A204.1 (cell line): ENCODE results near the gene VPS37C.
"Not testable (repeated sequence)": the region's sequence is repeated elsewhere in the genome, so short reads cannot be mapped to it uniquely, and the experiment has no call there.

Experiments
- FAIRE-seq: peaks from 2 replicates; lab custom pipeline; 2012; peaks lifted over from hg19 to GRCh38; lab: Jason Lieb, UNC

VPS37C gene

DNA sequence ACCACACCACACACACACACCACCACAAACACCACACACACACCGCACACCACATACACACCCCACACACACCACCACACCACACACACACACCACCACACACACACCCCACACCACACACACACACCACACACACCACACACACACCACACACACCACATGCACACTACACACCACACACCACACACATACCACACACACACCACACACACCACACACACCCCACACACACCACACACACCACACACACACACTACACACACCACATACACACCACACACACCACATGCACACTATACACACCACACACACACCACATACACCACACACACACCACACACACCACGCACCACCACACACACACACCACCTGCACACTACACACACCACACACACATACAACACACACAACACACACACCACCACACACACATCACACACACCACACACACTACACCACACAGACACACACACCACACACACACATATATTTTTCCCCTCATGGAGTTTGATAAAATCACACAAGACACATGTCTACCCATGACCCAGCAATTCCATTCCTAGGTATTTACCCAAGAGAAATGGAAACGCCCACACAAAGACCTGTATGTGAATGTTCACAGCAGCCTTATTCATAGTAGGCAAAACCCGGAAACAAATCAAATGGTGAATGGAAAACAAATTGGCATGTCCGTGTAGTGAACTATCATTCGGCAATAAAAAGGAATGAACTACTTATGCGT lies 44.6 kb downstream of the VPS37C start:
- FAIRE-seq, result no peak

DNA sequence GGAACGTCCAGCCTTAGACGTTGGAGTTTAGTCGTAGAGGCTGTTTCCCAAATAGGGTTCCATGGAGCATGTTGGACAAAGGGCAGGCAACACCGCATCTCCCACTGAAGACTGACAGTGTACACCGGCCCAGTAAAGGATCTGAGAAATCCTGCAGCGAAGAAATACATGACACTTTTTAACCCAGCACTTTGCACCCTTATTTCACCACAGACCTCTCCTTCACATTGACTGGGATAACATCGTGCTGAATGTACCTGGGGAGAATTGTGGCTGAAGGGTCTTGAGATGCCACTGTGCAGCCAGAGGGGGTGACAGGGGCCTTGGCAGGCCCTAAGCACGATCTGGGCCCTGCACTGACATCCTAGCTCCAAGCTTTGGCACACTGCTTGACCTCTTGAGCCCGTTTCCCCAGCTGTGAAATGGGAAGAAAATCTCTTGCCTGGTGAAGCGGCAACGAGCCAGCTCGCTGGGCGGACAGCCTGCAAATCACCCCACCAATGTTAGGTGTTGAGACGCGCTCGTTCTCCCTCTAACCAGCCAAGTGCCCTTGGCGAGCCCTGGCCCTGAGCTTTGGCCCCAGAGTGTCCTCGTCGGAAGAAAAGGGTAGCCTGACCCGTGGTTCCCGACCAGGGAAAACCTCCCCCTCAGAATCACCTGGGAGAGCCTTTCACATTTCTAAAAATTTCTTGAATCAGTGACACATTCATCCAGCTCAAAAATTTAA lies 45.6 kb downstream of the VPS37C start:
- no peak for FAIRE-seq

DNA sequence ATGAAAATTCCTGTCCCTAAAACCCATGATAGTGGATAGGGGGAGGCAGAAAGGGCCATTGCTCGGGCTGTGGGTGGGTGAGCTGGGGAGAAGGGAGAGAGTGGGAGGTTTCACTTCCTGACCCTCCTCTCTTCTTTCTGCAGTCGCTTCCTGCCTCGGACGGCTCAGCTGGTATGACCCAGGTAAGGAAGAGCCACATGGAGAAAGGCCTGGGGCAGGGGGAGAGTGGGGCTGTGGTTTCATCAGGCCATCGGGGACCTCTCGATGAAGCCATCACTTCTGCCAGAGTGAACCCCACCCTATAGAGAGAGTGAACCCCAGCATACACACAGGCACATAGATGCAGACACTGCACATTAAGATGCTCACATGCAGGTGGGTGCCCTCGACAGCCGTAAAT lies 46.3 kb downstream of the VPS37C start:
- no peak for FAIRE-seq

- FAIRE-seq, result no peak
Measured at GRCh38 chr11:61113201-61113600, 48.0 kb downstream of the VPS37C start.

- FAIRE-seq, result no peak
Measured at GRCh38 chr11:61112575-61112974, 48.7 kb downstream of the VPS37C start.

GRCh38 chr11:61111786-61112517 lies 49.3 kb downstream of the VPS37C start:
- FAIRE-seq, result no peak

GRCh38 chr11:61111050-61111435 lies 50.2 kb downstream of the VPS37C start:
- FAIRE-seq, result no peak

DNA sequence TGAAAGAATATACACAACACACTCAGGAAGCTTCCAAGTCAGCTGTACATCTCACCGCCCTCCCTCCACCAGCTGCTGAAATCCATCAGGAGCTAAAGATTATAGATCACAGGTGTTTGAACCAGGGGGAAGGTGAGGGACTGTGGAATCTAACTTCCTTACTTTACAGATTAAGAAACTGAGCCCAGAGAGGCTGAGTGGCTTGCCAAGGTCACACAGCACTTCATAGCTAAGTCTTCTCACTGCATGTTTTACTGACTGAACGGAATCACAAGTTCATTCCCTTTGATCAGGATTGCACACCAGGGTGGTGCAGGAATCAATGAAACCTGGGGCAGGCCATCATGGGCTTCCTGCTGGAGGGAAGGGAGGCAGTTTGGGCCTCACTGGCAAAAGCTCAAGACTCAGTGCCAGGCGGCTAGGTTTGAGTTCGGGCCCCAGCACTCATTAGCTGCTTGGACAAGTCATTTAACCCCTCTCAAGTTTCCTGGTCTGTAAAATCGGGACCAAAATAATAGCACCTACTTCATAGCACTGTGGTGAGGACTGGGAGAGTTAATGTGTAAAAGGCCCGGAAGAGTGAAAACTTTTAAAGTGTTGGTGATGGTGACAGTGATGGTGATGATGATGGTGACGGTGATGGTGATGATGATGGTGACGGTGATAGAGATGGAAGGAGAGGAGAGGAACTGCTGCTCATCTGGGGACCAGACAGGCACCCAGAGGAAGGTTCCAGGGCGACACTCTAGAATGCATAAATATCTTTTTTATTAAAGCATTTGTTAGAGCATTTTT lies 50.8 kb downstream of the VPS37C start:
- no peak for FAIRE-seq

DNA sequence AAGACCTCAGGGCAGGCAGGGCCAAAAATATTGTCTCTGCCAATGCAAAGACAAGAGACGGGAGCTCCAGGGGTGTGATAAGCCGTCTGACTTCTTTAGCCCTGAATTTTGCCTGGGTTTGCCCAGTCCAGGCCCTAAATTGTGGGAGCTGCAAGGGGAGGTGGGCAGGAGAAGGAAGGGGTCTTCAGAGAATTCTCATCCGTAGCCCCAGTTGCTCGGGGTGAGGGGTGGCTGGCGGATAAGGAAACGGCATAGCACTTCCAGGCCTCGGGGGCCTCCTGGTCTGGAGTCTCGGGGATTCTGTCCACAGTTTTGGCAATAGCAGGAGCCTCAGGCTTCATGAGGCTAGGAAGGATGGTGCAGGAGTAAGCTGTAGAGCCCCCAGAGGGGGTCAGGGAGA lies 51.6 kb downstream of the VPS37C start:
- FAIRE-seq, result no peak

DNA sequence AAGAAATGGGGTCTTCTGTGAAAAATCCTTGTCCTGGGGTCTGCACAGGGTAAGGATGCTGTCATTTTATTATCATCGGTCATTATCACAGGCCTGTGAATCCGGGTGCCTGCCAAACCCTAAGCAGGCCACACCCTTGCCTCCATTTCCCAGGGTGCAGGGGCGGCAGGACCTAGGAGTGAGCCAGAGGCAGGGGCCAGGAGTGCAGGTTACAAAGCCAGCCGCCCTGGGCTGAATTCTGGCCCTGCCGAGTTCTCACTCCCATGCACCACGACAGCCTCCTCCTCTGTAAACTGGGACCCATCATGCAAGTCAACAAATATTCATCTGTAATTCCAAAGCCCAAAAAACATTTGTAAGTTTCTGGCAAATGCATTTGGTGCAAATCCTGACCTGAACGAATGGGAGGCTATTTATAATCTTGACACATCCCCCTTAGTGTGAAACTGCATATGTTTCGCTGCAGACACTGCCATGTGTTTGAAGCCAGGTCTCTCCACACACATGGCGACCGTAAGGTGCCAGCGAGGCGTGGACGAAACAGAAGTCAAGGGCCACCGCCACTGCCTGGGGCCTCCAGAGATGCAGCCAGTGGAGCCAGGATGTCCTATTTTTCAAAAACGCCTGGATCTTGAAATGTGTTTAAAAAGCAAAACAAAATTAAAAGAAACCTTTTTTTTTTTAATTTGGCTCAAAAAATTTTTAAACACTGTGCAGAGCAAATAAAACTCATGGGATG lies 52.2 kb downstream of the VPS37C start:
- FAIRE-seq, result no peak

GRCh38 chr11:61107888-61108287 lies 53.3 kb downstream of the VPS37C start:
- no peak for FAIRE-seq

DNA sequence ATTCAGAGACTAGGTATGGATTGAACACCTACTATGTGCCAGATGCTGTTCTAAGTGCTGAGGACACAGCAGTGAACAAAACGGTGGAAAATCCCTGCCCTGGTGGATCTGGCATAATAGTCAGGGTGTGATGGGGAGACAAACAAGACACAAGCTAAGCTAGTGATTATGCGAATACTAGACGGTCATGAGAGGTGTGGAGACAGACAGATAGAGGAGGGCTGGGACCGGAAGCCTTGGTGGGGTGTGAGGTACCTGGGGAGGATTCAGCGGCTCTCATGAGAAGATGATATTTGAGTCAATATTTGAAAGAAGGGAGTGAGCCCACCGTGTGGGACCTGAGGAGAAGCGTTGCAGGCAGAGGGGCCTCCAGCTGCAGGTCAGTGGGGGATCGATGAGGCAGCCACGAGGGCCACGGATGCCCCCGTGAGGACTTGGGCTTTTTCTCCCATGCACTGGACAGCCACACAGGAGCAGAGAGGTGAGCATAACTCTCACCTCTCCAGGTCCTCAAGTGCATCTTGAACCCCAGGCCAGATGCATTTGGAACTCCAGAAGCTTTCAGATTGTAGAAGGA lies 54.2 kb downstream of the VPS37C start:
- no peak for FAIRE-seq

GRCh38 chr11:61106296-61106695 lies 54.9 kb downstream of the VPS37C start:
- FAIRE-seq, result no peak

GRCh38 chr11:61104963-61105362 lies 56.3 kb downstream of the VPS37C start:
- FAIRE-seq, result no peak

- no peak for FAIRE-seq
Measured at GRCh38 chr11:61103851-61104423, 57.3 kb downstream of the VPS37C start.

GRCh38 chr11:61102667-61103571 lies 58.3 kb downstream of the VPS37C start:
- FAIRE-seq, result no peak

GRCh38 chr11:61098778-61099177 lies 62.4 kb downstream of the VPS37C start:
- FAIRE-seq, result no peak

DNA sequence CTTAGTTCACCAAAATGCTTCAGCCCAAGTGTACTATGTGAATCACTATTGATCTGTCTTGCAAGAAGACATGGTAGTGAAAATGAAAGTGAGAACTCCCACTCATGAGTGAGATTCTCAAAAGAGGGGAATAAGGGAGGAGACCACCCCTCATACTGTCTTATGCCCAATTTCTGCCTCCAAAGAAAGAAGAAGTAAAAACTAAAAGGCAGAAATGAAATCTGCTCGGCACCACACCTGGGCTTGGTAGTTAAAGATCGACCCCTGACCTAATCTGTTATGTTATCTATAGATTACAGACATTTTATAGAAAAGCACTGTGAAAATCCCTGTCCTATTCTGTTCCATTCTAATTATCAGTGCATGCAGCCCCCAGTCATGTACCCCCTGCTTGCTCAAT lies 63.0 kb downstream of the VPS37C start:
- not testable (repeated sequence) for FAIRE-seq

- FAIRE-seq, result no peak
Measured at GRCh38 chr11:61095021-61095420, 66.2 kb downstream of the VPS37C start.

DNA sequence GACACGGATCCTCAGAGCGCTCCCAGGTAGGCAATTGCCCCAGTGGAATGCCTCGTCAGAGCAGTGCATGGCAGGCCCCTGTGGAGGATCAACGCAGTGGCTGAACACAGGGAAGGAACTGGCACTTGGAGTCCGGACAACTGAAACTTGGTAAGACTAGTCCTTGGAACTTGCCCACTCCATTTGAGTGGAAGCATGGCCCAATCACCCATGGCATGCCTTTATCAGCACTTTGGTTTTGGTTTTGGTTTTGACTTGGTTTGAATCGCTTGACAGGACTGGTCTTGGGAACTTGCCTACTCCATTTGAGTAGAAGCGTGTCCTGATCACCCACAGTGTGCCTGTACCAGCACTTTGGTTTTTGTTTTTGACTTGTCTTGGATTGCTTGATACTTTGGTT lies 67.1 kb downstream of the VPS37C start:
- not testable (repeated sequence) for FAIRE-seq
